Liver (tissue), 9 donors: ENCODE data around the gene CORO2B. TPM values are rescaled to one million over a fixed set of nuclear protein-coding genes. Genes with fewer than 3 reads are reported as not detected.
A peak's percentile ranks its signal among the peaks of the same experiment; 100 is the strongest.

Experiments
- DNase-seq: peaks from one replicate; pipeline ENCODE4 v3.0.0-alpha.2; 2017; ENCODE audit warnings: low spot score
- H3K27ac ChIP-seq, 2 donors: one replicate each; pipeline ENCODE4 v1.7.0; 2013; ENCODE audit warnings: inconsistent platforms in 2 of 2, low read length in 2 of 2, control low read depth in 1 of 2, low read depth in 1 of 2, mild to moderate bottlenecking in 1 of 2
- H3K27me3 ChIP-seq, 4 donors: one replicate each; pipeline versions ENCODE4 v1.6.1 to v1.7.0; 2013; ENCODE audit warnings: low read length in 3 of 4, inconsistent platforms in 1 of 4, mild to moderate bottlenecking in 1 of 4, moderate library complexity in 1 of 4; ENCODE audit not compliant: control insufficient read depth in 4 of 4, insufficient read depth in 4 of 4
- H3K36me3 ChIP-seq, 4 donors: one replicate each; pipeline versions ENCODE4 v1.6.1 to v1.7.0; 2013; ENCODE audit warnings: low read length in 3 of 4, mild to moderate bottlenecking in 3 of 4, low read depth in 1 of 4, moderate library complexity in 1 of 4; ENCODE audit not compliant: control insufficient read depth in 4 of 4, insufficient read depth in 3 of 4
- H3K4me1 ChIP-seq, 4 donors: one replicate each; pipeline versions ENCODE4 v1.6.1 to v1.7.0; 2013; ENCODE audit warnings: low read length in 3 of 4, mild to moderate bottlenecking in 3 of 4, moderate library complexity in 1 of 4; ENCODE audit not compliant: control insufficient read depth in 4 of 4, insufficient read depth in 4 of 4
- H3K4me3 ChIP-seq, 3 donors: one replicate each; pipeline versions ENCODE4 v1.6.1 to v1.7.0; 2013; ENCODE audit warnings: low read length in 3 of 3, control low read depth in 1 of 3, low read depth in 1 of 3, mild to moderate bottlenecking in 1 of 3
- H3K9ac ChIP-seq, 2 donors: one replicate each; pipeline ENCODE4 v1.7.0; 2013; ENCODE audit warnings: low read length in 2 of 2, mild to moderate bottlenecking in 2 of 2, moderate library complexity in 2 of 2, control low read depth in 1 of 2, low read depth in 1 of 2
- H3K9me3 ChIP-seq, 4 donors: one replicate each; pipeline versions ENCODE4 v1.6.1 to v1.7.0; 2013; ENCODE audit warnings: low read length in 3 of 4; ENCODE audit not compliant: control insufficient read depth in 4 of 4
- FOXA2 ChIP-seq: IDR thresholded peaks from 2 replicates; pipeline ENCODE4 v1.6.1; 2016; ENCODE audit warnings: antibody characterized with exemption
- GABPA ChIP-seq, 2 donors: IDR thresholded peaks in 1 of 2; conservative IDR thresholded peaks in 1 of 2; 2 replicates each; pipeline ENCODE4 v1.6.1; 2016; ENCODE audit warnings: antibody characterized with exemption in 2 of 2, mild to moderate bottlenecking in 1 of 2, moderate library complexity in 1 of 2
- HNF4A ChIP-seq, 2 donors: conservative IDR thresholded peaks; 2 replicates each; pipeline ENCODE4 v1.6.1; 2016; ENCODE audit warnings: antibody characterized with exemption in 2 of 2, mild to moderate bottlenecking in 2 of 2
- JUND ChIP-seq, 2 donors: IDR thresholded peaks; 2 replicates each; pipeline ENCODE4 v1.6.1; 2016; ENCODE audit warnings: antibody characterized with exemption in 2 of 2
- NR2F2 ChIP-seq: IDR thresholded peaks from 2 replicates; pipeline ENCODE4 v1.6.1; 2016; ENCODE audit warnings: antibody characterized with exemption
- RAD21 ChIP-seq, 2 donors: IDR thresholded peaks; 2 replicates each; pipeline ENCODE4 v1.6.1; 2016; ENCODE audit warnings: antibody characterized with exemption in 2 of 2, mild to moderate bottlenecking in 2 of 2
- REST ChIP-seq: IDR thresholded peaks from 2 replicates; pipeline ENCODE4 v1.6.1; 2016; ENCODE audit warnings: antibody characterized with exemption, mild to moderate bottlenecking
- SP1 ChIP-seq: IDR thresholded peaks from 2 replicates; pipeline ENCODE4 v1.6.1; 2018; ENCODE audit warnings: antibody characterized with exemption, mild to moderate bottlenecking
- TAF1 ChIP-seq: conservative IDR thresholded peaks from 2 replicates; pipeline ENCODE4 v1.6.1; 2016; ENCODE audit warnings: antibody characterized with exemption, mild to moderate bottlenecking
- YY1 ChIP-seq: IDR thresholded peaks from 2 replicates; pipeline ENCODE4 v1.6.1; 2016; ENCODE audit warnings: antibody characterized with exemption, mild to moderate bottlenecking
- WGBS: extraction: QIAGEN DNeasy Blood & Tissue Kit; methylation state at CpG from one replicate; pipeline ENCODE4 v1.1.7; 2013; 5-methylcytosine and 5-hydroxymethylcytosine counted together
- polyA plus RNA-seq, 2 donors: library from polyadenylated mRNA; stranded (reverse) in 1 of 2; unstranded in 1 of 2; fragments of 200-250 nt in 1 of 2; fragments of >200 nt in 1 of 2; fragmentation: Nextera tagmentation in 1 of 2; extraction: Ambion mirVana in 1 of 2; gene quantifications; one replicate each; pipeline versions ENCODE4 v1.2.1 to v1.2.3, GENCODE V29; 2013 to 2015
- total RNA-seq, 2 donors: library from RNA; depleted of rRNA; stranded (reverse); fragments of >200 nt; gene quantifications; one replicate each; pipeline ENCODE4 v1.2.3, GENCODE V29; 2014
- TF ChIP-seq, protein P1 (sequence below): fragments of 150-350 bp; IDR thresholded peaks from 2 replicates; pipeline ENCODE4 v1.5.1; 2017; ENCODE audit warnings: improper control_type of control experiment, low read depth, low read length; ENCODE audit not compliant: missing input control
- TF ChIP-seq, protein P2 (sequence below): IDR thresholded peaks from 2 replicates; pipeline ENCODE4 v1.6.1; 2016; ENCODE audit warnings: antibody characterized with exemption
- donor health status: healthy.
- donor health status: healthy.
- donor health status: healthy.
- donor health status: healthy.
- donor health status: healthy.

The CORO2B gene
- total and polyA plus RNA-seq, 4 donors = 0.15 to 0.65 (median 0.52) TPM

- no peak for TF ChIP-seq REST
Measured at GRCh38 chr15:68726246-68726645, 147.5 kb downstream of the CORO2B start (continued).

DNA sequence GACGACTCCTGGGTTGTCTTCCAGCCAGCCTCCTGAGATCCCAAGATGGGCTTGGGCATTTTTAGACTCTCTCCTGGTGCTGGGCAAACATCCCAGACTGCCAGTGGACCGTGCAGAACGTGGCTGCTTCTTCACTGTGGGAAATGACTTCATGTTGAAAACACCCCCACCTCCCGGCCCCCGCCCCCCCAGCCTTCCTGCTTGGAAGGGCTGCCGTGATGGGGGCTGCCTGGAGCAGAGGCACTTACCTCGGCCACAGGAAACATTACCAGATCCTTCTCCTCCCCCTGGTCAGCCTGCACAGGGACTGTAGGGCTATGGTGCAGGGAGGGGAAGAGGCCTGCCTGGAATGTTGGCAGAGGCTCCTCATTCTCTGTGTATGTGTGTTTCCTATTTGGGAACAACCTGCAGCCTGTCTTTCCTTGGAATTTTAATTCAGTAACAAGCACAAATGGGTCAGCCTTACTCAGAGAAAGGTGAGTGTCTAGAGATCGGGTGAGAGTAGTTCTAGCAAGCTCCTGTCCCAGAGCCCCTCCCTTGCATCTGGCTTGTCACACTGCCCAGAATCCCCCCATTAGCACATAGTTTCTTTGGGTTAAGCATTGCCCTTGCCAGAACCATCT is 151.1 kb downstream of the CORO2B start:
- Histone ChIP-seq H3K9me3 (no peaks in the 10 kb centered on the region), H3K9ac (no peak overlapping the region), H3K27me3 (no peaks in the 10 kb centered on the region), H3K36me3 (no peaks in the 10 kb centered on the region), H3K4me3 (no peak overlapping the region), H3K27ac (no peak overlapping the region), H3K4me1 (no peaks in the 10 kb centered on the region)
- no peak for DNase-seq
- TF ChIP-seq HNF4A (conservative IDR thresholded peaks at IDR 0.05) (no peak), SP1 (no peak), RAD21 (IDR thresholded peaks at IDR 0.05) (no peak), YY1 (no peak), GABPA (IDR thresholded peaks at IDR 0.05 in 1 of 2, conservative IDR thresholded peaks at IDR 0.05 in 1 of 2) (no peak), NR2F2 (no peak), FOXA2 (no peak)
- TF ChIP-seq, protein P1, sequence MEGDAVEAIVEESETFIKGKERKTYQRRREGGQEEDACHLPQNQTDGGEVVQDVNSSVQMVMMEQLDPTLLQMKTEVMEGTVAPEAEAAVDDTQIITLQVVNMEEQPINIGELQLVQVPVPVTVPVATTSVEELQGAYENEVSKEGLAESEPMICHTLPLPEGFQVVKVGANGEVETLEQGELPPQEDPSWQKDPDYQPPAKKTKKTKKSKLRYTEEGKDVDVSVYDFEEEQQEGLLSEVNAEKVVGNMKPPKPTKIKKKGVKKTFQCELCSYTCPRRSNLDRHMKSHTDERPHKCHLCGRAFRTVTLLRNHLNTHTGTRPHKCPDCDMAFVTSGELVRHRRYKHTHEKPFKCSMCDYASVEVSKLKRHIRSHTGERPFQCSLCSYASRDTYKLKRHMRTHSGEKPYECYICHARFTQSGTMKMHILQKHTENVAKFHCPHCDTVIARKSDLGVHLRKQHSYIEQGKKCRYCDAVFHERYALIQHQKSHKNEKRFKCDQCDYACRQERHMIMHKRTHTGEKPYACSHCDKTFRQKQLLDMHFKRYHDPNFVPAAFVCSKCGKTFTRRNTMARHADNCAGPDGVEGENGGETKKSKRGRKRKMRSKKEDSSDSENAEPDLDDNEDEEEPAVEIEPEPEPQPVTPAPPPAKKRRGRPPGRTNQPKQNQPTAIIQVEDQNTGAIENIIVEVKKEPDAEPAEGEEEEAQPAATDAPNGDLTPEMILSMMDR = no peak
- TF ChIP-seq, protein P2, sequence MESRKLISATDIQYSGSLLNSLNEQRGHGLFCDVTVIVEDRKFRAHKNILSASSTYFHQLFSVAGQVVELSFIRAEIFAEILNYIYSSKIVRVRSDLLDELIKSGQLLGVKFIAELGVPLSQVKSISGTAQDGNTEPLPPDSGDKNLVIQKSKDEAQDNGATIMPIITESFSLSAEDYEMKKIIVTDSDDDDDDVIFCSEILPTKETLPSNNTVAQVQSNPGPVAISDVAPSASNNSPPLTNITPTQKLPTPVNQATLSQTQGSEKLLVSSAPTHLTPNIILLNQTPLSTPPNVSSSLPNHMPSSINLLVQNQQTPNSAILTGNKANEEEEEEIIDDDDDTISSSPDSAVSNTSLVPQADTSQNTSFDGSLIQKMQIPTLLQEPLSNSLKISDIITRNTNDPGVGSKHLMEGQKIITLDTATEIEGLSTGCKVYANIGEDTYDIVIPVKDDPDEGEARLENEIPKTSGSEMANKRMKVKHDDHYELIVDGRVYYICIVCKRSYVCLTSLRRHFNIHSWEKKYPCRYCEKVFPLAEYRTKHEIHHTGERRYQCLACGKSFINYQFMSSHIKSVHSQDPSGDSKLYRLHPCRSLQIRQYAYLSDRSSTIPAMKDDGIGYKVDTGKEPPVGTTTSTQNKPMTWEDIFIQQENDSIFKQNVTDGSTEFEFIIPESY = no peak
- 54% methylated on average over 8 of the region's 8 CpGs for WGBS

GRCh38 chr15:68730471-68730919 is 151.7 kb downstream of the CORO2B start:
- H3K27ac ChIP-seq = no peak overlapping the region
- H3K9ac ChIP-seq = no peak overlapping the region
- TF ChIP-seq, protein P1 = peak; percentile 56
- TF ChIP-seq TAF1 (no peak), JUND (IDR thresholded peaks at IDR 0.05) (no peak), RAD21 (IDR thresholded peaks at IDR 0.05) (peak; percentile 84 to 85)
- WGBS = 45% methylated on average over 6 of the region's 6 CpGs
- no peaks in the 10 kb centered on the region for H3K4me1 ChIP-seq
- H3K9me3 ChIP-seq = no peaks in the 10 kb centered on the region
- H3K36me3 ChIP-seq = no peaks in the 10 kb centered on the region
- no peak for DNase-seq
- no peak overlapping the region for H3K4me3 ChIP-seq
- H3K27me3 ChIP-seq = no peaks in the 10 kb centered on the region
